ENCODE measurements around the gene FOXN3. TPM values are rescaled to one million over a fixed set of nuclear protein-coding genes. Genes with fewer than 3 reads are reported as not detected.

The FOXN3 gene
- total RNA-seq, 4 donors from 2014 or later: 129 to 213 (median 163) TPM

GRCh38 chr14:89374908-89375307 lies 42.1 kb downstream of the FOXN3 start:
- H3K36me3 ChIP-seq: no peaks in the 10 kb centered on the region
- no peak for DNase-seq
- no peaks in the 10 kb centered on the region for H3K9me3 ChIP-seq
- H3K27me3 ChIP-seq: no peaks in the 10 kb centered on the region
- H3K4me1 ChIP-seq: peaks cover 0 to 15% (median 0%) of the 10 kb centered on the region in 4 donors
- H3K4me3 ChIP-seq: no peak overlapping the region
- H3K27ac ChIP-seq: no peak overlapping the region
- TF ChIP-seq, protein P1, sequence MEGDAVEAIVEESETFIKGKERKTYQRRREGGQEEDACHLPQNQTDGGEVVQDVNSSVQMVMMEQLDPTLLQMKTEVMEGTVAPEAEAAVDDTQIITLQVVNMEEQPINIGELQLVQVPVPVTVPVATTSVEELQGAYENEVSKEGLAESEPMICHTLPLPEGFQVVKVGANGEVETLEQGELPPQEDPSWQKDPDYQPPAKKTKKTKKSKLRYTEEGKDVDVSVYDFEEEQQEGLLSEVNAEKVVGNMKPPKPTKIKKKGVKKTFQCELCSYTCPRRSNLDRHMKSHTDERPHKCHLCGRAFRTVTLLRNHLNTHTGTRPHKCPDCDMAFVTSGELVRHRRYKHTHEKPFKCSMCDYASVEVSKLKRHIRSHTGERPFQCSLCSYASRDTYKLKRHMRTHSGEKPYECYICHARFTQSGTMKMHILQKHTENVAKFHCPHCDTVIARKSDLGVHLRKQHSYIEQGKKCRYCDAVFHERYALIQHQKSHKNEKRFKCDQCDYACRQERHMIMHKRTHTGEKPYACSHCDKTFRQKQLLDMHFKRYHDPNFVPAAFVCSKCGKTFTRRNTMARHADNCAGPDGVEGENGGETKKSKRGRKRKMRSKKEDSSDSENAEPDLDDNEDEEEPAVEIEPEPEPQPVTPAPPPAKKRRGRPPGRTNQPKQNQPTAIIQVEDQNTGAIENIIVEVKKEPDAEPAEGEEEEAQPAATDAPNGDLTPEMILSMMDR (IDR thresholded peaks at IDR 0.05): no peak
- no peak for TF ChIP-seq POLR2A (IDR thresholded peaks at IDR 0.05)

DNA sequence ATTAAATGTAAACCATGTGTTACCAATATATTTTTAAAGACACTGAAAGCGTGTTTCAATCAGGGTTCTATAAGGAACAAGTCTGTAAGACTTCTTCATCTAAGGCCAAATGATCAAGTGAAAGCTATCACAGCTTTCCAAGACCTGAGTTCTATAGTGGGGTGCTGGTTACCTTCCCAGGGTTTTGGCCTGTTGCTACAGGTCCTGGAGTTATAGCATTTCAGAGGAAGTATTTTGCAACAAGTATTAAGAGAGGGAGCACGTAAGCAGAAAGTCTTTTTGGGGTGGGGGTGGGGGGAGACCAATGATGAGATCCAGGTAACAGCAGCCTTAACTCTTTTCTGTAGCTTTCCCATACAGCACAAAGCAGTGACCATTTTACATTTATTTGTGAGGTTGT lies 43.8 kb downstream of the FOXN3 start:
- no peaks in the 10 kb centered on the region for H3K9me3 ChIP-seq
- no peak for TF ChIP-seq POLR2A (IDR thresholded peaks at IDR 0.05)
- TF ChIP-seq, protein P1 (IDR thresholded peaks at IDR 0.05): no peak
- no peak overlapping the region for H3K27ac ChIP-seq

GRCh38 chr14:89372512-89372883 lies 44.5 kb downstream of the FOXN3 start:
- Histone ChIP-seq H3K27ac (no peak overlapping the region), H3K4me3 (no peak overlapping the region), H3K4me1 (peaks cover 0 to 33% (median 0%) of the 10 kb centered on the region in 4 donors), H3K27me3 (no peaks in the 10 kb centered on the region), H3K9me3 (no peaks in the 10 kb centered on the region), H3K36me3 (no peaks in the 10 kb centered on the region)
- TF ChIP-seq, protein P1 (IDR thresholded peaks at IDR 0.05): no peak
- TF ChIP-seq POLR2A (IDR thresholded peaks at IDR 0.05): no peak
- DNase-seq: no peak

More for the DNA sequence above, 43.8 kb downstream of the FOXN3 start:
- Histone ChIP-seq H3K4me3 (no peak overlapping the region), H3K4me1 (peaks cover 0 to 28% (median 0%) of the 10 kb centered on the region in 4 donors), H3K36me3 (no peaks in the 10 kb centered on the region), H3K27me3 (no peaks in the 10 kb centered on the region)
- DNase-seq: no peak

DNA sequence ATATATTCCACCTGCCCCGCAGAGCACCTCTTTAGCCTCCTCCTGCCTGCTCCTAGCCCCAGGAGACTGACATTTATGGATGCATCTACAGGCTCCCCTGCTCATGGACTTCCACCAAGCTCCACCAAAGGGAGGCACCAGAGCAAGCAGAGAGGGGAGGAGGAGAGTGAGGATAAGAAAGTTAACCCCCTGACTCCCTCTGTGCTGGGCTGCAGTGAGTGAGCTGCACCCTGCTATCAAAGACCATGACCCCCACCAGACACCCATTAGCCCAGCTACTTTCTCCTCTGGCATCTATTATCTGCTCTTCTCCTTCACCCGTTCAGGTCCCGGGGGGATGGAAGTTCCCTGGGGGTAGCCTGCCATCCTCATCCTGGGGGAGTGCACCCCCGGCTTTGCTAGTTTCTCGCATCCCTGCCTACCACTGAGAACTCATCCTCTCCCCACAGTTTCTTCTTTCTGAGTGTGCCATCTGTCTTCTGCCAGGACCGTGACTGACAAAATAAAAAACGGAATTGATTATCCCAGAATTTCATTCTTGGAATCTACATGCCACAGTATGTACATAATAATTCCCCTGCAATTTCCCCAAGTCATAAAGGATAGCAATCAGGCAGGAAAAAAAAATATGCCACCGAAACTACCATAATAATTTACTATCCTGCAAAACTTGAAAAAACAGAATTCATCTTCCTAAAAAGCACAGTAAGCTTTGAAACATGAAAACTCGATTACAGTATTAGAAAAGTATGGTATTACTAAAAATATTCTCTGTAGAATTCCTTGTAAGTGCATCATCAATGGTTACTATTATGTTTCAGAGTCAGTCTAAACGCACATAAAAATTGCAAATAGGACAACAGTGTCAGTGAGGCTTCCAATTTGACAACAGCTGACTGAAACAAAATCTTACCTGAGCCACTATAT lies 45.2 kb downstream of the FOXN3 start:
- H3K36me3 ChIP-seq: no peaks in the 10 kb centered on the region
- H3K27ac ChIP-seq: no peak overlapping the region
- TF ChIP-seq, protein P1 (IDR thresholded peaks at IDR 0.05): no peak
- no peak for TF ChIP-seq POLR2A (IDR thresholded peaks at IDR 0.05)
- H3K4me1 ChIP-seq: peaks cover 0 to 33% (median 0%) of the 10 kb centered on the region in 4 donors
- no peaks in the 10 kb centered on the region for H3K9me3 ChIP-seq
- H3K27me3 ChIP-seq: no peaks in the 10 kb centered on the region
- no peak overlapping the region for H3K4me3 ChIP-seq
- no peak for DNase-seq

GRCh38 chr14:89370781-89371180 lies 46.3 kb downstream of the FOXN3 start:
- no peak overlapping the region for H3K4me3 ChIP-seq
- no peaks in the 10 kb centered on the region for H3K9me3 ChIP-seq
- no peaks in the 10 kb centered on the region for H3K27me3 ChIP-seq
- DNase-seq: no peak
- TF ChIP-seq POLR2A (IDR thresholded peaks at IDR 0.05): no peak
- TF ChIP-seq, protein P1 (IDR thresholded peaks at IDR 0.05): no peak
- peak overlapping the region in 2 of 4 donors; percentile 73 to 74 for H3K27ac ChIP-seq
- peaks cover 0 to 41% (median 3%) of the 10 kb centered on the region in 4 donors for H3K4me1 ChIP-seq
- H3K36me3 ChIP-seq: no peaks in the 10 kb centered on the region
